ENCODE data around the gene C6orf62.
A peak's percentile ranks its signal among the peaks of the same experiment; 100 is the strongest.

GRCh38 chr6:24666097-24666640 lies 52.8 kb downstream of the C6orf62 start:
- TF ChIP-seq EZH2 (IDR thresholded peaks at IDR 0.05; ENCODE audit: borderline replicate concordance, insufficient read depth, low read length, poor library complexity, severe bottlenecking) (no peak), RAD21 (conservative IDR thresholded peaks at IDR 0.05) (no peak), POLR2AphosphoS5 (IDR thresholded peaks at IDR 0.05) (no peak), EP300 (conservative IDR thresholded peaks at IDR 0.05; ENCODE audit: poor library complexity, severe bottlenecking) (no peak), REST (IDR thresholded peaks at IDR 0.05; ENCODE audit: borderline replicate concordance) (no peak), SMC3 (conservative IDR thresholded peaks at IDR 0.05; ENCODE audit: poor library complexity) (peak; percentile 28), MXI1 (conservative IDR thresholded peaks at IDR 0.05; ENCODE audit: poor library complexity, severe bottlenecking) (no peak), TAF1 (IDR thresholded peaks at IDR 0.05; ENCODE audit: low read depth) (peak; percentile 37)
- TF ChIP-seq, protein P1, sequence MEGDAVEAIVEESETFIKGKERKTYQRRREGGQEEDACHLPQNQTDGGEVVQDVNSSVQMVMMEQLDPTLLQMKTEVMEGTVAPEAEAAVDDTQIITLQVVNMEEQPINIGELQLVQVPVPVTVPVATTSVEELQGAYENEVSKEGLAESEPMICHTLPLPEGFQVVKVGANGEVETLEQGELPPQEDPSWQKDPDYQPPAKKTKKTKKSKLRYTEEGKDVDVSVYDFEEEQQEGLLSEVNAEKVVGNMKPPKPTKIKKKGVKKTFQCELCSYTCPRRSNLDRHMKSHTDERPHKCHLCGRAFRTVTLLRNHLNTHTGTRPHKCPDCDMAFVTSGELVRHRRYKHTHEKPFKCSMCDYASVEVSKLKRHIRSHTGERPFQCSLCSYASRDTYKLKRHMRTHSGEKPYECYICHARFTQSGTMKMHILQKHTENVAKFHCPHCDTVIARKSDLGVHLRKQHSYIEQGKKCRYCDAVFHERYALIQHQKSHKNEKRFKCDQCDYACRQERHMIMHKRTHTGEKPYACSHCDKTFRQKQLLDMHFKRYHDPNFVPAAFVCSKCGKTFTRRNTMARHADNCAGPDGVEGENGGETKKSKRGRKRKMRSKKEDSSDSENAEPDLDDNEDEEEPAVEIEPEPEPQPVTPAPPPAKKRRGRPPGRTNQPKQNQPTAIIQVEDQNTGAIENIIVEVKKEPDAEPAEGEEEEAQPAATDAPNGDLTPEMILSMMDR (IDR thresholded peaks at IDR 0.05; ENCODE audit: poor library complexity, severe bottlenecking), result no peak
